ENCODE data around the gene BBIP1.

BBIP1 gene

DNA sequence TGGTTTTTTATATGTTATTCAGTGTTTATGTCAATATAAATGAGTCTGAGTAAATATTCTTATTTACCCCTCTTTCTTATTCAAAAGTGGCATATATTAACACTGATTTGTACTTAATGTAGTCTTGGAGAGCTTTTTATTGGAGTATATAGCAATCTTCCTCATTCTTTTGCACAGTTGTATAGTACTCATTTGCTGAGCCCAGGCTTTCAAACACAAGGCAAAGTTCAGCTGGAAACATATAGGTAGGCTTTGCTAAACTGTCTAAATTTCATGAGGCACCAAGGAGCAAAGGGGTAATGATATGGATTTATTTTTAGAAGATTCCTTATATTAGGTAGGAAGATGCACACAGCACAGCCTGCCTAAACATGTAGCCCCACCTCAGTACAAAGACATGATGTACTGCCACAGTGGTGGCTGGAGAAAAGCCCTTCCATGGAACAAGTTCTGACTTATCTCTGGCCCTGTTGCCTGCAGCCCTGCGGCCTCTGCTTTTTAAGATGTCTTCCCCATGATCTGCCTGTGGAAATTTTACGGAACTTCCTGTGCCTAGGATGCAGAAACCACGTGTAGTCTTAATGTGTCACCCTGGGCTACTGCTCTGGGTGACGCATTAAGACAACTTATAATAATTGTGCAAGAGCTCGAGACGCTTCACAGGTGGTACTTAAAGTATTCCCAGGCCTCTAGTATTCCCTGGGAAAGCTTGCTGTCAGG, 56.9 kb downstream of the BBIP1 start:
- Histone ChIP-seq H3K4me1 (ENCODE audit: control insufficient read depth, insufficient read depth, low read length, unreplicated experiment) (peaks cover 23% of the 10 kb centered on the region), H3K36me3 (ENCODE audit: insufficient read depth, low read length) (no peaks in the 10 kb centered on the region), H3K79me2 (ENCODE audit: control insufficient read depth, insufficient read depth, low read length, unreplicated experiment) (no peaks in the 10 kb centered on the region), H3K27ac (ENCODE audit: low read depth, low read length) (no peak overlapping the region), H2AFZ (ENCODE audit: low read length, unreplicated experiment) (no peak overlapping the region), H3K4me3 (ENCODE audit: low read depth, low read length) (no peak overlapping the region), H3K27me3 (ENCODE audit: insufficient read depth, low read length) (no peaks in the 10 kb centered on the region)

DNA sequence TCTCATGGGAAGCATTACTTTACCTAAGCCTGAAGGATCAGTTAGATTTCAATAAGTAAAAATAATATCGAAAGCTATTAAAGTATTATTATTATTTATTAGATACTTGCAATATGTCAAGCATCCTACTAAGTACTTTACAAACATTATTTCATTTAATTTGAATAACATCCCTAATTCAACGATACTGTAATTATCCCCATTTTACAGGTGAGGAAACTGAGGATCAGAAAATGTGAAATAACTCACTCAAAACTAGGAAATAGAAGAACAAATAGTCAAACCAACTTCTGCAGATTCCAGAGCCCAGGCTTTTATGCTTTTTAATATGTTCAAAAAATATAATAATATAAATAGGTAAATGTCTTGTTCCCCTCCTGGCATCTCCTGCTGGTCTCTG, 57.5 kb downstream of the BBIP1 start:
- no peaks in the 10 kb centered on the region for H3K79me2 ChIP-seq (ENCODE audit: control insufficient read depth, insufficient read depth, low read length, unreplicated experiment)
- no peaks in the 10 kb centered on the region for H3K27me3 ChIP-seq (ENCODE audit: insufficient read depth, low read length)
- H3K27ac ChIP-seq (ENCODE audit: low read depth, low read length) = no peak overlapping the region
- no peak overlapping the region for H2AFZ ChIP-seq (ENCODE audit: low read length, unreplicated experiment)
- peaks cover 23% of the 10 kb centered on the region for H3K4me1 ChIP-seq (ENCODE audit: control insufficient read depth, insufficient read depth, low read length, unreplicated experiment)
- no peaks in the 10 kb centered on the region for H3K36me3 ChIP-seq (ENCODE audit: insufficient read depth, low read length)
- H3K4me3 ChIP-seq (ENCODE audit: low read depth, low read length) = no peak overlapping the region

DNA sequence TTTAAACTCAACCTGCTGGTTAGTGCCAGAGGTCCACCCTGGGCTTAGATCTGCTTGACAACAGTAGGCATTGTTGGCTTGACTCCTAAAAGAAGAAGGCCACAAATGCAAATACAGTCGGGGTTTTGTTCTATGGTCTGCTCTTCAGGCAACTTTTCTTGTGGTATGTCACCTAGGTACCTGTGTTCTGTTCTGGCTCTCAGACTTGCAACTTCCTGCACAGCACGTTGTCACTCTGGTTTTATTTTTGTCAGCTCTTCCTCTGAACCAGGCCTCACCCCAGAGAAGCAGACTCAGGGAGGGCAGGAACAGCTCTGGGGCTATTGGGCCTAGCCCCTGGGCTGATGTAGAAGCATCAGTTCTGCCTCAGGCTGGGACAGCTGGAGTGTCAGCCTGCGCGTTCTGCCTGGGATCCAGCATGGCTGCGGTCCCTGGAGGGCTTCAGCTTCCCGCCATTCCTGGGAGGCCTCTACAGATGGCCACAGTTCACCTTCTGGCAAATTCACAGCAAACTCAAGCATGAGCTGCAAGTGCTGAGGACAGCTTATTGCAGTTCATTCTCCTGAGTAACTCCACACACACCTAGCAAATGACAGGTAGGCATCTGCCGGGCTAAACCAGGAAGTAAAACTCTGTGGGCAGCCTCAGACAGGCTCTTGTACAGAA, 58.3 kb downstream of the BBIP1 start:
- no peaks in the 10 kb centered on the region for H3K36me3 ChIP-seq (ENCODE audit: insufficient read depth, low read length)
- H2AFZ ChIP-seq (ENCODE audit: low read length, unreplicated experiment) = no peak overlapping the region
- no peak overlapping the region for H3K4me3 ChIP-seq (ENCODE audit: low read depth, low read length)
- H3K4me1 ChIP-seq (ENCODE audit: control insufficient read depth, insufficient read depth, low read length, unreplicated experiment) = peaks cover 17% of the 10 kb centered on the region
- H3K79me2 ChIP-seq (ENCODE audit: control insufficient read depth, insufficient read depth, low read length, unreplicated experiment) = no peaks in the 10 kb centered on the region
- H3K27ac ChIP-seq (ENCODE audit: low read depth, low read length) = no peak overlapping the region
- H3K27me3 ChIP-seq (ENCODE audit: insufficient read depth, low read length) = no peaks in the 10 kb centered on the region

DNA sequence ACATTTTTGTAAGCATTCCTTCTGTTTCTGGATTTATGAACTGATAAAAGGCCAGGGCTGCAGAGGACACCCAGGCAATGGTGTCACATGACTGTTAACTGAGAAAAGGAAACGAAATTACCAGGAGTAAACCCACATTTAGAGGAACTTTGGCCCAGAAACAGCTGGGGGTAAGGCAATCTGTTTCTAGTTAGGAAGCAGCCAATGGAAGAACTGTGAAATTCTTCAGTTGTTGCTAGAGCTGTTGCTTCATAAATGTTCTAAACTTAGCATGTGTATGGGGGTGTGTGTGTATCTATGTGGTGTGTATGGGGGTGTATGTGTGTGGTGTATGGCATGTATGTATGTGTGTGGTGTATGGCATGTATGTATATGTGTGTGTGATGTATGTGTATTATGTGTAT, 59.0 kb downstream of the BBIP1 start:
- no peak overlapping the region for H3K4me3 ChIP-seq (ENCODE audit: low read depth, low read length)
- H2AFZ ChIP-seq (ENCODE audit: low read length, unreplicated experiment) = no peak overlapping the region
- peaks cover 10% of the 10 kb centered on the region for H3K4me1 ChIP-seq (ENCODE audit: control insufficient read depth, insufficient read depth, low read length, unreplicated experiment)
- H3K27ac ChIP-seq (ENCODE audit: low read depth, low read length) = no peak overlapping the region
- no peaks in the 10 kb centered on the region for H3K36me3 ChIP-seq (ENCODE audit: insufficient read depth, low read length)
- no peaks in the 10 kb centered on the region for H3K79me2 ChIP-seq (ENCODE audit: control insufficient read depth, insufficient read depth, low read length, unreplicated experiment)
- no peaks in the 10 kb centered on the region for H3K27me3 ChIP-seq (ENCODE audit: insufficient read depth, low read length)

DNA sequence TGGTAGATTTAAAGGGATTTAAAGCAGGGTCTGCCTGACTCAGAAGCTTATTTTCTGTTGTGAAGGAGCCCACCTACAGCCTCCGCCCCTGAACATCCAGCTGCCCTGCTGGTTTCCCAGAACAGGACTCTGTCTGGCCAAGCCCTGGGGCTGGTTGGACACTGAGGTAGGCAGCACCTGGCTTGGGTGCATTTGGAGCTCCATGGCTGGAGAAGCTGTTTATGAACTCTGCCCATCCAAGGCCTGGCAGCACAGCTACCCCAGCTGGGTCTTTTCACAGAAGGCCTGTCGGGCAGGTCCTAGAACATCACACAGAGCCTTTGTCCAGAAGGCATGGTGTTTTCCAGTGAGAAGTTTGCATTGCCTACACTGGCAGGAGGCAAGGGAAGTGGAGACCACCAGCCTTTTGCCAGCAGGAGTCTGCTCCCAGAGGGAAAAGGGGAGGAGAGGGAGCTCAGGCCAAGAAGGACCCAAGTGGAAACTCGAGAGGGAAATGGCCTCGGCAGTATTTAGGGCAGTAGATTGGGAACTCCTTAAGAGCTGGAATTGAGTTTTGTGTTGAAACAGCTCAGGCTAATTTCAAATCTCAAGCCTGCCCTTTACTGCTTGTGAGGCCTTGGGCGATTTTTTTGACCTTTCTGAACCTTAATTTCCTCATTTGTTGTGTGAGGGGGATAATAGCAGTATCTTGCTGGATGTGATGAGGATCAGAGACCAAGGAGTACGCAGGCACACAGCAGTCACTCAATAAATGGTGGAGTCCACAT, 59.6 kb downstream of the BBIP1 start:
- no peaks in the 10 kb centered on the region for H3K36me3 ChIP-seq (ENCODE audit: insufficient read depth, low read length)
- peaks cover 4% of the 10 kb centered on the region for H3K4me1 ChIP-seq (ENCODE audit: control insufficient read depth, insufficient read depth, low read length, unreplicated experiment)
- H3K27me3 ChIP-seq (ENCODE audit: insufficient read depth, low read length) = no peaks in the 10 kb centered on the region
- H3K79me2 ChIP-seq (ENCODE audit: control insufficient read depth, insufficient read depth, low read length, unreplicated experiment) = no peaks in the 10 kb centered on the region
- H3K4me3 ChIP-seq (ENCODE audit: low read depth, low read length) = no peak overlapping the region
- H3K27ac ChIP-seq (ENCODE audit: low read depth, low read length) = no peak overlapping the region
- no peak overlapping the region for H2AFZ ChIP-seq (ENCODE audit: low read length, unreplicated experiment)

DNA sequence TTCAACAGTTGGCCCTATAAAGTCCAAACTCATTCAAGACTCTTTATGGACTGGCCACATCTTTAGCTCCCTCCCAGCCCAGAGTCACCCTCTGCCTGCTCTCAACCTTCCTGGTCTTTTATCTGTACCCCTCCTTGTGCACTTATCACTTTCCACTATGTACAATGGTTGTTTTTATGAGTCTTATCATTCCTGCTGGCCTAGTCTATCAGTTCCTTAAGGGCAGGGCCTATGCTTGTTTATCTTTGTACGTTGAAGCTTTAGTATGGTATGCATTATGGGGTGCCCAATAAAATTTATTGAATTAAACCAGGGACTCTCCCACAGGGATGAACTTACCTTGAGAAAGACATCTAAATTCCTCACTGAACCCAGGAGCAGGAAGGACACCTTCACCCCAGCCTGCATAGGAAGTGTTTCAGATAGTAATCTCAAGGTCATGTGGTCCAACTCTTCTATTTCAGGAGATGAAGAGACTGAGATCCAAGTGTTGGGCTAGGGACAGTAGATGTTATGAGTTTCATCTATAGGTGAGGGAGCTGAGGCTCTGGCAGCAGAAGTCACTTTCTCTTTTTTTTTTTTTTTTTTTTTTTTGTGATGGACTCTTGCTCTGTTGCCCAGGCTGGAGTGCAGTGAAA, 60.6 kb downstream of the BBIP1 start:
- Histone ChIP-seq H3K36me3 (ENCODE audit: insufficient read depth, low read length) (no peaks in the 10 kb centered on the region), H3K27ac (ENCODE audit: low read depth, low read length) (no peak overlapping the region), H2AFZ (ENCODE audit: low read length, unreplicated experiment) (no peak overlapping the region), H3K27me3 (ENCODE audit: insufficient read depth, low read length) (no peaks in the 10 kb centered on the region), H3K4me1 (ENCODE audit: control insufficient read depth, insufficient read depth, low read length, unreplicated experiment) (no peaks in the 10 kb centered on the region), H3K79me2 (ENCODE audit: control insufficient read depth, insufficient read depth, low read length, unreplicated experiment) (no peaks in the 10 kb centered on the region), H3K4me3 (ENCODE audit: low read depth, low read length) (no peak overlapping the region)

DNA sequence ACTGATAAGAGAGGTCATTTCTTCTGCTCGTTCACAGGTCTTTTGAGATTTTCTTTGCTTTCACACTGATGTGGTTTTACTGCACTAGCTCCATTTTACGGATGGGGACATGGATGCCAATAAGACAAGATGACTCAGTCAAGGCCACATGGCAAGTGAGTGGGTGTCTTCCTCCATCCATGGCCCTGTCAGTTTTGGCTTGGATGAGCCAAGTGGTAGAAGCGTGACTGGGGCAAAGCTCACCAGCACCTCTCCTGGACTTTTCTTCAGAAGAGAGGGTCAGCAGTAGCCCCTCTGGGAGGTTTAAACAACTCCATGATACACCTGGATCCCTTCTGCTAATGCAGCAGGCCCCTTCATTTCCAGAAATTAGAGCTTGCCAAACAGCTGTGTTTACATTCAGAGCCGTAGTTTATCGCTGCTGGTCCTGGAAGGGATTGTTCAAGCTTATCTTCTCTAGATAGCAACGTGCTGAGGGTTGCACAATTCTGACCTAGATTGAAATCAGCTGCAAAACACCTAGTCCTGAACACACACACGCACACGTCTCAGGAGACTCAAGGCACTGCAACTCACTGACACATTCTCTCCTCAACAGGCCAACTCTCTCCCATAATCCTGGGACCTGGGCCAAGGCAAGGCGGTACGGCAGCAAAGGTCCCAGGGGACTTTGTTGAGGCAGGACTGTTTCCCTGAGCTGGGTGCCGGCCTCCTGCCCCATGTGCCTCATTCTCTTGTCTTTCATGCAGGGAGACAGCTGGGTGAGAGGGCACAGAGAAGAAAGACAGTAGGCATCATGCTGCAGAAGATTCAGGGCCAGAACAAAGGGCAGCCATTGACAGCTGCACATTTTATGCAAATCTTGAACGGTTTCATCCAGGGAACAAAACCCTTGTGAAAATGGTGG, 61.5 kb downstream of the BBIP1 start:
- Histone ChIP-seq H3K36me3 (ENCODE audit: insufficient read depth, low read length) (no peaks in the 10 kb centered on the region), H3K79me2 (ENCODE audit: control insufficient read depth, insufficient read depth, low read length, unreplicated experiment) (no peaks in the 10 kb centered on the region), H2AFZ (ENCODE audit: low read length, unreplicated experiment) (no peak overlapping the region), H3K4me1 (ENCODE audit: control insufficient read depth, insufficient read depth, low read length, unreplicated experiment) (peaks cover 1% of the 10 kb centered on the region), H3K27me3 (ENCODE audit: insufficient read depth, low read length) (no peaks in the 10 kb centered on the region), H3K4me3 (ENCODE audit: low read depth, low read length) (no peak overlapping the region), H3K27ac (ENCODE audit: low read depth, low read length) (no peak overlapping the region)

DNA sequence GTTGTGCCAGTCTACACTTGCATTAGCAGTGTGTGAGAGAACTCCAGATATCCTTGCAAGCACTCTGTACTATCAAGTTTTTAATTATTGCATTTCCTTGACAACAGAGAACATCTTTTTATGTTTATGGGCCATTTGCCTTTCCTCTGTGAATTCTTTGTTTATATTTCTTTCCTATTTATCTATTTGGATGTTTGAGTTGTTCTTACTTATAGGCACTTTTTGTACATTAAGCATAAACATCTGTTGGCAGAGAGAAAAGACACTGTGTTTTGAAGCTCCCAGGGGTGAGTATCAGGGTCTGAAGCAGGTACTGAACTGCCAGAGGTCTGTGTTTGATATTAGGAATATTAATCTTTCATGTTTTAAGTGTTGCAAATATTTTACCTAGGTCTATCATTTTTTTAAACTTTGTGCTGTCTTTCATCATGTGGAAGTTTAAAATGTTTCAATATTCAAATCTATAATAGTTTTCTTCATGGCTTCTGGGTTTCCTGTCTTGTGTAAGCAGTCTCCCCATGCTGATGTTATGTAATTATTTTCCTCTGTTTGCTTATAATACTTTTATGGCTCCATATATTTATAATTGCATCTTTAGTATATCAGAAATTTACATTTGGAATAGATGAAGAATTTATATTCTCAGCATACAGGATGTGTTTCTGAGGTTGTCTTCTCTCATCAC, 64.9 kb downstream of the BBIP1 start:
- H3K36me3 ChIP-seq (ENCODE audit: insufficient read depth, low read length) = no peaks in the 10 kb centered on the region
- H2AFZ ChIP-seq (ENCODE audit: low read length, unreplicated experiment) = no peak overlapping the region
- no peaks in the 10 kb centered on the region for H3K27me3 ChIP-seq (ENCODE audit: insufficient read depth, low read length)
- no peak overlapping the region for H3K27ac ChIP-seq (ENCODE audit: low read depth, low read length)
- H3K4me1 ChIP-seq (ENCODE audit: control insufficient read depth, insufficient read depth, low read length, unreplicated experiment) = peaks cover 7% of the 10 kb centered on the region
- H3K79me2 ChIP-seq (ENCODE audit: control insufficient read depth, insufficient read depth, low read length, unreplicated experiment) = no peaks in the 10 kb centered on the region
- H3K4me3 ChIP-seq (ENCODE audit: low read depth, low read length) = no peak overlapping the region

DNA sequence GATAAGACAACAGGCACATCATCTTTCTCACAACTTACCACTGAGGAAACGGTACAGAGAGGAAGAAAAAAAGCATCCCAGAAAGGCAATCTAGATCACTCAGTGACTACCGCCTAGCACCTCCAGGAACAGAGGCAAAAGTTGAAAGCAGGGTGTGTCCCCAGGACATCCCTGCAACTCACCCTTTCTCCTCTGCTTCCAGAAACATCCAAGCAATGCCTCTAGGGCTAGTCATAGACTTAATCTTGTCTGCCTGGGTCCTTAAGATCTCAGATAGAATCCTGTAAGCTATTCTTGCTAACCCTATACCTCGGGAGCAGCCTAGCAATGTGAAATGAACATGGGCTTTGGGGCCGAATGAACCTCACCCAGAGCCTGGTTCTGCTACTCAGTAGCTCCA, 66.0 kb downstream of the BBIP1 start:
- no peaks in the 10 kb centered on the region for H3K79me2 ChIP-seq (ENCODE audit: control insufficient read depth, insufficient read depth, low read length, unreplicated experiment)
- H3K36me3 ChIP-seq (ENCODE audit: insufficient read depth, low read length) = no peaks in the 10 kb centered on the region
- H3K4me3 ChIP-seq (ENCODE audit: low read depth, low read length) = no peak overlapping the region
- H3K27ac ChIP-seq (ENCODE audit: low read depth, low read length) = no peak overlapping the region
- H3K27me3 ChIP-seq (ENCODE audit: insufficient read depth, low read length) = no peaks in the 10 kb centered on the region
- no peak overlapping the region for H2AFZ ChIP-seq (ENCODE audit: low read length, unreplicated experiment)
- H3K4me1 ChIP-seq (ENCODE audit: control insufficient read depth, insufficient read depth, low read length, unreplicated experiment) = peaks cover 7% of the 10 kb centered on the region

All from ACC112 (cell line).